H1 (cell line): ENCODE measurements around the gene LPIN2. TPM values are rescaled to one million over a fixed set of nuclear protein-coding genes. Genes with fewer than 3 reads are reported as not detected.

Experiments used
- BCL11A ChIP-seq, 2 experiments: IDR thresholded peaks; one replicate each; pipeline ENCODE4 v1.6.1; 2011; ENCODE audit warnings: low read depth in 2 of 2, low read length in 2 of 2, mild to moderate bottlenecking in 2 of 2
- CTBP2 ChIP-seq: IDR thresholded peaks from 2 replicates; pipeline ENCODE4 v1.7.0; 2011; ENCODE audit warnings: borderline replicate concordance, mild to moderate bottlenecking, moderate library complexity, mixed read lengths, low read length; ENCODE audit not compliant: insufficient read depth, insufficient read length
- RXRA ChIP-seq: IDR thresholded peaks from 2 replicates; pipeline ENCODE4 v1.6.1; 2011; ENCODE audit warnings: low read depth, mild to moderate bottlenecking, low read length, moderate library complexity; ENCODE audit not compliant: insufficient read depth
- SAP30 ChIP-seq: fragments of 300-600 bp; sonication (generic); IDR thresholded peaks from 2 replicates; pipeline ENCODE4 v1.7.1; 2012; ENCODE audit warnings: low read length, moderate library complexity, mild to moderate bottlenecking, inconsistent platforms; ENCODE audit not compliant: insufficient read depth, insufficient replicate concordance
- SP2 ChIP-seq: IDR thresholded peaks from 2 replicates; pipeline ENCODE4 v1.6.1; 2012; ENCODE audit warnings: mild to moderate bottlenecking, low read length, inconsistent platforms
- polyA plus RNA-seq, 7 experiments: library from polyadenylated mRNA; depleted of rRNA in 3 of 7; stranded (reverse) in 5 of 7; unstranded in 2 of 7; fragments of >200 nt in 5 of 7; fragments of 200-250 nt in 2 of 7; gene quantifications; 1 replicate in 5 of 7; 2 replicates in 1 of 7; 4 replicates in 1 of 7; pipeline versions ENCODE4 v1.2.1 to v1.2.3, GENCODE V29; 2011 to 2013; ENCODE audit warnings: missing spikeins in 2 of 7, mixed read lengths in 2 of 7
- total RNA-seq: library from RNA; stranded (reverse); fragmentation: NEBNext Ultra II Directional; extraction: Animal tissue kit (Norgen Biotek cat#: 25700); gene quantifications from 2 replicates; pipeline ENCODE4 v1.2.1, GENCODE V29; 2021
- TF ChIP-seq, protein P1 (sequence below): fragments of 300-600 bp; sonication (generic); IDR thresholded peaks from 2 replicates; pipeline ENCODE4 v1.7.1; 2012; ENCODE audit warnings: low read length, moderate library complexity, mild to moderate bottlenecking, inconsistent platforms; ENCODE audit not compliant: insufficient replicate concordance

The LPIN2 gene
- total and polyA plus RNA-seq, 2 of the 8 experiments (the other 6 are each of a cell fraction or from before 2014, with no cell fraction given) = 7.4 to 14.2 TPM

DNA sequence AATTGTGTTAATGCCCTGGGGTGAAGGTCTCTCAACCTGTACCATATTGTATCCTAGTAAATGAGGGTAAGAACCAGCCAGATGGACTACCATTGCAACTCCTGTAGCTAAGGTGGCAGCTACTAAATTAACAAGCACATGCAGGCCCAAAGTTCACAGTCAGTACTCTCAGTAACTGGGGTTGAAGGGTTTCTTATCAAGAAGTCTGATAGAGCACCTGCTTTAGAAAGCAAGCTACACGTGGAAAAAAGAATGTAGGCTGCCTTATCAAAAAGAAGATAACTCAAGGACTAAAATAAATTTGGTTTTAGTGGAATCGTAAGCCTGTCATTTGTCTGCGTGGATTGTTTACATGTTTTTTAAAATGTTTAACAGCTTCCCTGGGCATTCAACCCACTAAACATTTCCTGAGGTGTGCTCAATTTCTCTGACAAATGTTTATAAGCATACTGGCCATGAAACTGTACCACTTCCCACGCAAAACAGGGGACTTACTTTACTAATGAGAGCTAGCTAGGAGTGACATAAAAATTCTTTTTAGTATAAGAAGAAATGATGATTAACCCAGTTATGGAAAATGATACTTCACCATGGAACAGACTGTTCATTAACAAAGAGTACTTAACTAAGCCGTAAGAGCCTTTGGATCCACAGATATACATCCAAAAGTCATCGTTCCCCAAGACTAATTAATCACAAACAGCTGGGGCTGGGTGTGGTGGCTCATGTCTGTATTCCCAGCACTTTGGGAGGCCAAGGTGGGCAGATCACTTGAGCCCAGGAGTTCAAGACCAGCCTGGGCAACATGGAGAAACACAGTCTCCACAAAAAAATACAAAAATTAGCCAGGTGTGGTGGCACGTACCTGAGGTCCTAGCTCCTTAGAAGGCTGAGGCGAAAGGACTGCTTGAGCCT lies 36.5 kb downstream of the LPIN2 start (continued):
- TF ChIP-seq, protein P1, sequence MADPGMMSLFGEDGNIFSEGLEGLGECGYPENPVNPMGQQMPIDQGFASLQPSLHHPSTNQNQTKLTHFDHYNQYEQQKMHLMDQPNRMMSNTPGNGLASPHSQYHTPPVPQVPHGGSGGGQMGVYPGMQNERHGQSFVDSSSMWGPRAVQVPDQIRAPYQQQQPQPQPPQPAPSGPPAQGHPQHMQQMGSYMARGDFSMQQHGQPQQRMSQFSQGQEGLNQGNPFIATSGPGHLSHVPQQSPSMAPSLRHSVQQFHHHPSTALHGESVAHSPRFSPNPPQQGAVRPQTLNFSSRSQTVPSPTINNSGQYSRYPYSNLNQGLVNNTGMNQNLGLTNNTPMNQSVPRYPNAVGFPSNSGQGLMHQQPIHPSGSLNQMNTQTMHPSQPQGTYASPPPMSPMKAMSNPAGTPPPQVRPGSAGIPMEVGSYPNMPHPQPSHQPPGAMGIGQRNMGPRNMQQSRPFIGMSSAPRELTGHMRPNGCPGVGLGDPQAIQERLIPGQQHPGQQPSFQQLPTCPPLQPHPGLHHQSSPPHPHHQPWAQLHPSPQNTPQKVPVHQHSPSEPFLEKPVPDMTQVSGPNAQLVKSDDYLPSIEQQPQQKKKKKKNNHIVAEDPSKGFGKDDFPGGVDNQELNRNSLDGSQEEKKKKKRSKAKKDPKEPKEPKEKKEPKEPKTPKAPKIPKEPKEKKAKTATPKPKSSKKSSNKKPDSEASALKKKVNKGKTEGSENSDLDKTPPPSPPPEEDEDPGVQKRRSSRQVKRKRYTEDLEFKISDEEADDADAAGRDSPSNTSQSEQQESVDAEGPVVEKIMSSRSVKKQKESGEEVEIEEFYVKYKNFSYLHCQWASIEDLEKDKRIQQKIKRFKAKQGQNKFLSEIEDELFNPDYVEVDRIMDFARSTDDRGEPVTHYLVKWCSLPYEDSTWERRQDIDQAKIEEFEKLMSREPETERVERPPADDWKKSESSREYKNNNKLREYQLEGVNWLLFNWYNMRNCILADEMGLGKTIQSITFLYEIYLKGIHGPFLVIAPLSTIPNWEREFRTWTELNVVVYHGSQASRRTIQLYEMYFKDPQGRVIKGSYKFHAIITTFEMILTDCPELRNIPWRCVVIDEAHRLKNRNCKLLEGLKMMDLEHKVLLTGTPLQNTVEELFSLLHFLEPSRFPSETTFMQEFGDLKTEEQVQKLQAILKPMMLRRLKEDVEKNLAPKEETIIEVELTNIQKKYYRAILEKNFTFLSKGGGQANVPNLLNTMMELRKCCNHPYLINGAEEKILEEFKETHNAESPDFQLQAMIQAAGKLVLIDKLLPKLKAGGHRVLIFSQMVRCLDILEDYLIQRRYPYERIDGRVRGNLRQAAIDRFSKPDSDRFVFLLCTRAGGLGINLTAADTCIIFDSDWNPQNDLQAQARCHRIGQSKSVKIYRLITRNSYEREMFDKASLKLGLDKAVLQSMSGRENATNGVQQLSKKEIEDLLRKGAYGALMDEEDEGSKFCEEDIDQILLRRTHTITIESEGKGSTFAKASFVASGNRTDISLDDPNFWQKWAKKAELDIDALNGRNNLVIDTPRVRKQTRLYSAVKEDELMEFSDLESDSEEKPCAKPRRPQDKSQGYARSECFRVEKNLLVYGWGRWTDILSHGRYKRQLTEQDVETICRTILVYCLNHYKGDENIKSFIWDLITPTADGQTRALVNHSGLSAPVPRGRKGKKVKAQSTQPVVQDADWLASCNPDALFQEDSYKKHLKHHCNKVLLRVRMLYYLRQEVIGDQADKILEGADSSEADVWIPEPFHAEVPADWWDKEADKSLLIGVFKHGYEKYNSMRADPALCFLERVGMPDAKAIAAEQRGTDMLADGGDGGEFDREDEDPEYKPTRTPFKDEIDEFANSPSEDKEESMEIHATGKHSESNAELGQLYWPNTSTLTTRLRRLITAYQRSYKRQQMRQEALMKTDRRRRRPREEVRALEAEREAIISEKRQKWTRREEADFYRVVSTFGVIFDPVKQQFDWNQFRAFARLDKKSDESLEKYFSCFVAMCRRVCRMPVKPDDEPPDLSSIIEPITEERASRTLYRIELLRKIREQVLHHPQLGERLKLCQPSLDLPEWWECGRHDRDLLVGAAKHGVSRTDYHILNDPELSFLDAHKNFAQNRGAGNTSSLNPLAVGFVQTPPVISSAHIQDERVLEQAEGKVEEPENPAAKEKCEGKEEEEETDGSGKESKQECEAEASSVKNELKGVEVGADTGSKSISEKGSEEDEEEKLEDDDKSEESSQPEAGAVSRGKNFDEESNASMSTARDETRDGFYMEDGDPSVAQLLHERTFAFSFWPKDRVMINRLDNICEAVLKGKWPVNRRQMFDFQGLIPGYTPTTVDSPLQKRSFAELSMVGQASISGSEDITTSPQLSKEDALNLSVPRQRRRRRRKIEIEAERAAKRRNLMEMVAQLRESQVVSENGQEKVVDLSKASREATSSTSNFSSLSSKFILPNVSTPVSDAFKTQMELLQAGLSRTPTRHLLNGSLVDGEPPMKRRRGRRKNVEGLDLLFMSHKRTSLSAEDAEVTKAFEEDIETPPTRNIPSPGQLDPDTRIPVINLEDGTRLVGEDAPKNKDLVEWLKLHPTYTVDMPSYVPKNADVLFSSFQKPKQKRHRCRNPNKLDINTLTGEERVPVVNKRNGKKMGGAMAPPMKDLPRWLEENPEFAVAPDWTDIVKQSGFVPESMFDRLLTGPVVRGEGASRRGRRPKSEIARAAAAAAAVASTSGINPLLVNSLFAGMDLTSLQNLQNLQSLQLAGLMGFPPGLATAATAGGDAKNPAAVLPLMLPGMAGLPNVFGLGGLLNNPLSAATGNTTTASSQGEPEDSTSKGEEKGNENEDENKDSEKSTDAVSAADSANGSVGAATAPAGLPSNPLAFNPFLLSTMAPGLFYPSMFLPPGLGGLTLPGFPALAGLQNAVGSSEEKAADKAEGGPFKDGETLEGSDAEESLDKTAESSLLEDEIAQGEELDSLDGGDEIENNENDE = no peak
- TF ChIP-seq BCL11A (IDR thresholded peaks at IDR 0.05; ENCODE audit: low read depth in 2 of 2, low read length in 2 of 2) (no peak), CTBP2 (no peak), SAP30 (no peak), SP2 (no peak), RXRA (no peak)
- TF ChIP-seq, all 59 proteins: peak for 0
